DMS 273 (cell line): Measurements from ENCODE around the gene LSM10.

Experiments
- DNase-seq: peaks from one replicate; lab custom pipeline; 2025; ENCODE audit not compliant: unreplicated experiment; lab: John Stamatoyannopoulos, UW

LSM10 gene

GRCh38 chr1:36354486-36354885, 43.2 kb downstream of the LSM10 start:
- DNase-seq: no peak

- no peak for DNase-seq
These were observed 44.5 kb downstream of the LSM10 start for GRCh38 chr1:36352910-36353878.

- DNase-seq: no peak
These were observed 45.4 kb downstream of the LSM10 start for GRCh38 chr1:36352125-36352909.

GRCh38 chr1:36351227-36351977, 46.3 kb downstream of the LSM10 start:
- DNase-seq: peak; percentile 71

- DNase-seq: no peak
These were observed 47.0 kb downstream of the LSM10 start for GRCh38 chr1:36350659-36351226.

- no peak for DNase-seq
These were observed 47.9 kb downstream of the LSM10 start for GRCh38 chr1:36349839-36350238.

- DNase-seq: no peak
These were observed 48.5 kb downstream of the LSM10 start for GRCh38 chr1:36349241-36349671.

- no peak for DNase-seq
These were observed 50.9 kb downstream of the LSM10 start for GRCh38 chr1:36346741-36347370.

- no peak for DNase-seq
These were observed 52.4 kb downstream of the LSM10 start for GRCh38 chr1:36345353-36345752.

GRCh38 chr1:36344395-36344680, 53.4 kb downstream of the LSM10 start:
- DNase-seq: no peak

- no peak for DNase-seq
These were observed 53.9 kb downstream of the LSM10 start for GRCh38 chr1:36343651-36344394.
